HL-60 (cell line): ENCODE measurements around the gene EIF1AD.

Experiments used
- DNase-seq, 2 experiments: peaks; one replicate each; pipeline ENCODE4 v3.0.0-alpha.2; 2010 to 2020; ENCODE audit warnings: low read depth in 1 of 2, low spot score in 1 of 2
- H3K27ac ChIP-seq: fragments of 250-450 bp; sonication (Bioruptor Pico); replicated peaks from 2 replicates; pipeline ENCODE4 v1.5.1; 2020; ENCODE audit warnings: mild to moderate bottlenecking, moderate library complexity
- H3K27me3 ChIP-seq: fragments of 250-450 bp; sonication (Bioruptor Pico); 2 replicates; pipeline ENCODE4 v1.5.1; 2021; ENCODE audit warnings: mild to moderate bottlenecking, moderate library complexity; ENCODE audit not compliant: insufficient read depth, poor library complexity, severe bottlenecking
- H3K4me3 ChIP-seq: replicated peaks from 2 replicates; pipeline ENCODE4 v1.5.1; 2011; ENCODE audit warnings: mild to moderate bottlenecking, control low read depth, low read length; ENCODE audit not compliant: insufficient read depth
- CTCF ChIP-seq: IDR thresholded peaks from one replicate; pipeline ENCODE4 v1.5.1; 2011; ENCODE audit warnings: low read length, control low read depth, inconsistent platforms; ENCODE audit not compliant: insufficient read depth
- GABPA ChIP-seq: IDR thresholded peaks from 2 replicates; pipeline ENCODE4 v1.6.1; 2012; ENCODE audit warnings: low read depth
- POLR2AphosphoS5 ChIP-seq: IDR thresholded peaks from 2 replicates; pipeline ENCODE4 v1.6.1; 2012; ENCODE audit warnings: low read depth
- REST ChIP-seq: IDR thresholded peaks from 2 replicates; pipeline ENCODE4 v1.6.1; 2012; ENCODE audit warnings: low read depth; ENCODE audit not compliant: insufficient replicate concordance
- SPI1 ChIP-seq: IDR thresholded peaks from 2 replicates; pipeline ENCODE4 v1.6.1; 2012; ENCODE audit warnings: low read depth, mild to moderate bottlenecking, borderline replicate concordance

The EIF1AD gene

DNA sequence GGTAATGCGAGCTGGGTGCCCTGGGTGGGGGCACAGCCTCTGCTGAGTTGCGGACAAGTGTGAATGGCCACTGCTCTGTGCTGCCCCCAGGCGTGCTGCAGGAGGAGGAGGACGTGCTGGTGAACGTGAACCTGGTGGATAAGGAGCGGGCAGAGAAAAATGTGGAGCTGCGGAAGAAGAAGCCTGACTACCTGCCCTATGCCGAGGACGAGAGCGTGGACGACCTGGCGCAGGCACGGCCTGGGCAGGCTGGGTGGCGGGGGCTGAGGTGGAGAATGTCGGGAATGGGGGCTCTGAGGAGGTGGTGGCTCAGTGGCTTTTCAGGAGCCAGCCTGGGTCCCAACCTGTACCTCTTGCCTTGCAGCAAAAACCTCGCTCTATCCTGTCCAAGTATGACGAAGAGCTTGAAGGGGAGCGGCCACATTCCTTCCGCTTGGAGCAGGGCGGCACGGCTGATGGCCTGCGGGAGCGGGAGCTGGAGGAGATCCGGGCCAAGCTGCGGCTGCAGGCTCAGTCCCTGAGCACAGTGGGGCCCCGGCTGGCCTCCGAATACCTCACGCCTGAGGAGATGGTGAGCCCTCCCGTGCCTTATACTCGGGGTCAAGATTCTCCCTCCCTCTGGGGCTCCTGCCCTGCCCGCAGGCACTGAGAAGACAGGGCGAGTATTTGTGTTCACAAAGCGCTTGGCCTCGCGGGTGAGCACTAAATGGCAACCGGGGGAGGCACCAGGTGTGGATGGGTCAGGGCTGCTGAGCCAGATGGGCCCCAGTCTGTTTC, 35.8 kb downstream of the EIF1AD start:
- H3K27me3 ChIP-seq, result no peaks in the 10 kb centered on the region
- no peak for DNase-seq
- no peak for TF ChIP-seq GABPA
- TF ChIP-seq CTCF, result no peak
- TF ChIP-seq REST, result no peak
- no peak for TF ChIP-seq POLR2AphosphoS5
- no peak for TF ChIP-seq SPI1
- no peak overlapping the region for H3K27ac ChIP-seq
- no peak overlapping the region for H3K4me3 ChIP-seq

GRCh38 chr11:65964906-65965305, 37.1 kb downstream of the EIF1AD start:
- H3K27ac ChIP-seq, result no peak overlapping the region
- H3K27me3 ChIP-seq, result no peaks in the 10 kb centered on the region
- no peak overlapping the region for H3K4me3 ChIP-seq
- no peak for DNase-seq
- no peak for TF ChIP-seq POLR2AphosphoS5
- no peak for TF ChIP-seq GABPA
- no peak for TF ChIP-seq SPI1
- TF ChIP-seq REST, result no peak
- no peak for TF ChIP-seq CTCF

GRCh38 chr11:65962141-65962564, 39.8 kb downstream of the EIF1AD start:
- H3K27ac ChIP-seq, result peak overlapping the region; percentile 47
- TF ChIP-seq REST (no peak), POLR2AphosphoS5 (no peak), CTCF (no peak), SPI1 (no peak)

More at GRCh38 chr11:65962141-65962564, 39.8 kb downstream of the EIF1AD start:
- no peak for DNase-seq
- H3K4me3 ChIP-seq, result peak overlapping the region; percentile 80
- no peaks in the 10 kb centered on the region for H3K27me3 ChIP-seq
